Urothelium cell line (cell line): ENCODE measurements around the gene MYOD1.

Experiments used
- DNase-seq: peaks from one replicate; pipeline ENCODE4 v3.0.0; 2011; ENCODE audit warnings: low spot score, mixed read lengths
- FAIRE-seq: peaks from 2 replicates; lab custom pipeline; 2011; peaks lifted over from hg19 to GRCh38; lab: Jason Lieb, UNC

The MYOD1 gene

DNA sequence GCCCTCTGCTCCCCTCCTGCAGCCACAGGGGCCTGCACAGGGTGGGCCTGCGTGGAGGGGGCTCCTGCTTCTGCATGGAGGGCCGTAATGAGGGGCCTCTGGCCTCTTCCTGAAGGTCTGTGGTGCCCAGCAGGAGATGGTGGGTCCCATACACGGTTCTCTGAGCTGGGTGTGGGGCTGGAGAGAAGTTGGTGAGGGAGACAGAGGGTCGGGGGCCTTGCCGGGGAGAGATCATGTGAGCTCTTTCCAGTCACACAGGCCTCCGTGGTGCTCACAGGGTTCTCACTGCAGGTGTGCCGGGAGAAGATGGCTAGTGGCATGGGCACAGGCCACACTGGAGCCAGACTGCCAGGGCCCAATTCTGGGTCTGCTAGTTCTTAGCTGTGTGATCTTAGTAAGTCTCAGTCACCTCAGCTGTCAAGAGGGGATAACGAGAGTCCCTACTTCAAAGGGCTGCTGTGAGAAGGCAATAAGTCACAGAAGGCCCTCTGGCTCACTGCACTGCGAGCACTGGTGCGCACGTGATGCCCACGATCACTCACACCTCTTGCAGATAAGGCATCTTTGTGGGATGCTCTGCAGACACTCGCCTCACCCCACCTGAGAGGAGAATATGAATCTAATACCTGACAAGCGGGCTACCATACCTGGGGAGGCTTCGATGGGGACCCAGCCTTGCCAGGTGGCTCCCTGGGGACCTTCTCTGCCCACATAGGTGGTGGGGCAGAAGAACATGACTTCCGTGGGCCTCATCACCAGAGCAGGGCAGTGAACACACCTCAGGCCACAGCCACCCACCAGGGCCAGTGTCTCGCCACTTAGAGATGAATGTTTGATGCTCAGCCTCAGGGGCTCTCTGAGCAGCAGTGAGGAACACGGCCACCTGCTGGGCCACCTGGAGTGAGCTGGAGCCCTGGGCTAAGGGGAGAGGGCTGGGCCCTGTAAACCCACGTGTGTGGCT, 29.7 kb downstream of the MYOD1 start:
- no peak for DNase-seq
- FAIRE-seq, result no peak

DNA sequence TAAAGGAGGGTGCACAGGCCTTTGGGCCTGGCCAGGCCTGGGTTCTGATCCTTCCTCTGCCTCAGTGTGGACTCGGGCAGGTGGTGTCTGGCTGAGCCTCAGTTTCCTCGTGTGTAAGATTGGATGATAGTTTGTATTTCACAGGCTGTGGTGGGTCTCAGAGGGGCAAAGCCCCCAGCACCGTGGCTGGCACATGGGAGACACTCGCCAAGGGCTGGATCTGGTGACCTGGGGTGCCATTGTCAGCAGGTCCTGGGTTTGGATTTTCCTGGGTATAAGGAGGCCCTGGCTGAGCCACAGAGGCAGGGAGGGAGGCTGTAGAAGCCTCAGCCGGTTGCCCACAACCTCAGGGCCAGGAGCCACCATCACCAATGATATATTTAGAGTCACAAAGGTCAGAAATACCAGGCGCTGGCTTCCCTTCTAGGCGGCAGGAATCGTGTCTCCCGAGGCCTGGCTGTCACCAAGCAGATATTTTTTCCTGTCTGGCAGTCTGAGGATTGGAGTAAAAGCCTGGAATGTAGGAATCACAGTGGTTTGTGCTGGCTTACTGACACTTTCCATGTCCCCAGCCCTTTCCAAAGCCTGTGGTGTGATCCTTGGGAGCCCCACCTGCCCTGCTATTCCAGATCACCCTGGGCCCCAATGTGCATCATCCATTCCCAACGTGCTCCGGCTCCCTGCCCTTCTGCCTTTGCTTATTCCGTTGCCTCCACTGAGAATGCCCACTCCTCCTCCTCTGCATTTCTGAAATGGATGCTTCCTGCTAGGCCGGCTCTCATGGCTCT, 30.8 kb downstream of the MYOD1 start:
- DNase-seq, result no peak
- no peak for FAIRE-seq

DNA sequence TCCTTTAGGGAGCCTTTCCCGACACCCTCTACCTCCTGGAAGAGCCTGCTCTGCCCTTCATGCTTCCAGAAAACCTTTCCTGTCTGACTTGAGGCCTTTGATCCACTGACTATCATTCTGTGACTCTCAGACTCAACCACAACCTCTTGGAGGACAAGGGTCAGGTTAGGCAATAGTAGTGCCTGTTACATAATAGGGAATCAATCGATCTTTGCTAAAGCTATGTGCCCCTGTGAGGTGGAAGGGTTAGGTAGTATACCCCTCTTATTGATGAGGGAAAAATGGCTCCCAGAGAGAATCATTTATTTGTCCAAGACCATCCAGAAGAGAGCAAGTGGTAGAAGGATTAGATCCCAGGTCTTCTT, 31.4 kb downstream of the MYOD1 start:
- FAIRE-seq, result no peak

DNA sequence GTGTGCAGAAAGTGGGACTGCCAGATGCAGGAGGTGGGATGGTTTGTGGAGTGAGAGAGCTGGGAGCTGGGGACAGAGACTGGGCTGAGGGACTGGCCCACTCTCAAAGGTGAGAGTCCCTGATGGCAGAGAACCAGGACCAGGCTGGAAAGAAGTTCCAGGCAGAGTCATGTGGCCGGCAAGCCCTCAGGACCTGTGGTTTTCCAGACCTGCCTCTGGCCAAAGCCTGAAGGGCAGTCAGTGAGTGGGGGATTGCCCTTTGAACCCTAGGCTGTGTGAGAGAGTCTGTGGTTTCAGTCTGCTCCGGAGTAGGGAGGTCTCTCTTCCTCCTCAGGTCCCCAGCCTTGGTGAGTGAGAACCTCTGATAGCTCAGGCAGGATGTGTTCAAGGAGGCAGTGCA, 32.2 kb downstream of the MYOD1 start:
- no peak for DNase-seq
- FAIRE-seq, result no peak

More for the DNA sequence above, 31.4 kb downstream of the MYOD1 start:
- no peak for DNase-seq

DNA sequence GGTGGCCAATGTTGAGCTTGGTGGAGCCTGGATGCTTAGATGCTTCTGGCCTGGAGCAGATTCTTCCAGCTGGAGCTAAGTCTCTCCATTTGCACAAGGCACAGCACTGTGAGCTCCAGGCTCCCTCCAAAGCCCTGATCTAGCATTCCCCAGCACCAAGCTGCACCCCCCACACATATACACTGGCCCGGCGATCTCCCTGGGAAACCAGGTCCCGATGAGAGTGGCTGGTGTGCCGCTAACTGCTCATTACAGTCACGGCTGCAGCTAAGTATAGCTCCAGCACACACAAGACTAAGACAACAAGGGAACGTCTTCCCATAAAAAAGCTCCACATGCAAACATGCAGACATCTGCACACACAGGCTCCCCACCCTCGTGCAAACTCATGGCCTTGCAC, 32.8 kb downstream of the MYOD1 start:
- DNase-seq, result no peak
- no peak for FAIRE-seq

DNA sequence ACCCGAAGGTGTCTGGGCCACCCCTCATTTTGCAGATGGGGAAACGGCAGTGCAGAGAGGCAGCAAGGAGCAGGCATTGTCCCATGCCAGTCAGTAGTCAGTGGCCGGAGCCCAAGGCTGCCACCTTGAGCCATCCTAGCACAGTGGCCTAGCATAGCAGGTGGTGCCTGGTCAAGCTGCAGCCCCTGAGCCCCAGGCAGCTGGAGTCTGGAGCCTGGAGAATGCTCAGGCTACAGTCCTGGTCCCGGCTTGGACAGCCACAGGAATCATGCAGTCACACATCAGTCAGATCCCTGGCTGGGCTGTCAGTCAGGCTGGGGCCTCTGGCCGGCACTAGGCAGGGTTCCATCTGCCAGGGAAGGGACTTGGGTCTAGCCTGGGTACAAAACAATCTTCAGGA, 33.8 kb downstream of the MYOD1 start:
- no peak for DNase-seq
- FAIRE-seq, result no peak

DNA sequence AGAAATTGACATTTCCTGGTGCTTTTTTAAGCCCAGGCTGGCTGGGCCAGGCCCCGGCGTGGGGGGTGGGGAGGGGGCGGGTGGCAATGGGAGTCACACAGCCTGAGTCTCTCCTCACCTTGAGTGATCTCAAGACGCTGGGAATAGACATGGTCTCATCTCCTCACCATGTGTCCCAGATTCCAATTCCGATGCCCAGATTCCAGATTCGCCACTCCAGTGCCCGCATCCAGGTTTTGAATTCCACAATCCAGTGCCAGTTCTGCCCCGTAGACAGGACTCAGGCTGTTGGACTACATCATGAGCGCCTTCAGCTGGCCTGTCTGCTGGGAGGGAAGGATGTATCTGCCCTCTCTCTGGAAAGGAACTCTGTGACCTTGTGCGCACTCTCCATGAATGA, 34.3 kb downstream of the MYOD1 start:
- FAIRE-seq (no peak), DNase-seq (no peak)

DNA sequence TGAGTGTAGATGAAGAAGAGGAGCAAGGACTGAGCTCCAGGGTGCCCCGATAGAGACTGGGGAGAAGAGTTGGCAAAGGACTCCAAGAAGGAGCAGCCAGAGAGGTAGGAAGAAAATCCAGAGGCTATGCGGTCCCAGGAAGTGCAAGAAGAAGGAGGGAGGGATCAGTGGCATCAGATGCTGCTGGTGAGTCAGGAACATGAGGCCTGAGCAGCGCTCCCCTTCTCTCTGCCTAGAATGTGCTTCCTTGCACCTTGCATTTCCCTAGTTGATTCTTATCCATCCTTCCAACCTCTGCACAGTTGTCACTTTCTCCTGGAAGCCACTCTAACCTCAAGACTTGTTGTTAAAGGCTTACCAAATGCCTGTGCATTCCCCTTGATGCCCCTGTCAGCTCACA, 36.5 kb downstream of the MYOD1 start:
- no peak for DNase-seq
- FAIRE-seq, result no peak

DNA sequence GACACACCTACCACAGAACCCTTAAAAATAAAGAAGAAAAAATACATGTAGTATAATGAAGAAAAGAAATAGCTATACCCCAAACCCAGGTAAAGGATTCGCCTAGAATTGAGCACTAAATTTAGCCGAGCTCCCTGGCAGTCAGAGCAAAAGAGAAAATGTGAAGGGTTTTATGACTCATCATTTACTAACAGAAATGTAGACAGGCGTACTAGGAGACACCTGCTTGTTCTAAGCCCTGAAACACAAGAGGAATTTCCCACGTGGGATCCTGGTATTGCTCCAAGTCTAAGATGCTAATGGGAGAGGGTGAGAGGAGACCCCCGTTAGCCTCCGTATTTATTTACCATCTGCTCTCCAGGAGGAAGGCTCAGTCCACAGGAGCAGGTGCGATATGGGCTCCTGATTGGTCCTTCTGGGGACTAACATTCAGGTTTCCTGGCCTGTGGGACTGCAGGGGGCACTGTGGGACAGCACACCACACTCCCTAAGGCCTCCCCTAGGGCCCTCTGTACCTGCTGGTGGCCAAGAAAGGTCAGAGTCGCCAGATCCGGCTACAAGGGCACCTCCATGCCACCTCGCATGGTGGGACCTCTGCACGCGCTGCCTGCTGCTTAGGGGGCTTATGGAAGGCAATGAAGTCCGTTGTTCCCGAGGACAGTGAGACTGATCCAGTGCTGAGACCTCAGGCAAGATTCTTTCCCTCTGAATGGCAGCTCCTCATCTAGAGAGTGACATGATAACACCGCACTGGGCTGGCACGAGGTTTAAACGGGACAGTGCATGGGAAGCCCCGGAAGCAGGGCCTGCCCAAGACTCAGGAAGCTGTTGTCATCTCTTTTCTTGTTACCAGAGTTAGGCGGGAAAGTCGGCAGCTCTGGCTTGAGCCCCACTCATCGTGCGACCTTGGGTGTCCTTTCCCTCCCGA, 41.0 kb downstream of the MYOD1 start:
- DNase-seq (peak; percentile 57), FAIRE-seq (no peak)

DNA sequence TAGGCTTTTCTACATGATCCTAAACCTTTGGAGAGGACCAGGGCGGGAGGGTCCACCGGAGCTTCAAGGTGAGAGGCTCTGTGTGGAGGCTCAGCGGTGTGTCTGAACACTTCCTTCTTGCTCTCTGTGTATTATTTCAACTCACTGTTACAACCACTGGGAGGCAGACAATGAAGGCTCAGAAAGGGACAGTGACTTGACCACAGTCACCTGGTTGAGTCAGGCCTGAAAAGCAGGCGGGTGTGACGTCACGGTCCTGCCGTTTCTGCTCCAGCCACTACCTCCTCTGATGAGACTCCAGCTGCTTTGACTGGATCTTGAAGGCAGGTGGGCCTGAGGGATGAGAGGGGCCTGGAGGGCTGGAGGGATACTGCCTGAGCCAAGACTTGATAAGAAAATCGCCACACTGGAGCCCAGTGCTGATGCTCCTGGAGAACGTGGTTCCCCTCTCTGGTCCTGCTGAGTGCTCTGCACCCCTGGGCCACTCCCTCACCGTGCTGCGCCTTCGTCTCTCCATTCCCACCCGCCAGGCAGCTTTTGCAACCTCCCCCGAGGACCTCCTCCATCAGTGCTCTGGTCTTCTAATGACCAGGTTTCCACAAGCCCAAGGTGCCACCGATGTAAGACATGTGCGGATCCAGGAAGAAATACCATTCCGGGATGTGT, 43.1 kb downstream of the MYOD1 start:
- DNase-seq (no peak), FAIRE-seq (peak; percentile 44)

DNA sequence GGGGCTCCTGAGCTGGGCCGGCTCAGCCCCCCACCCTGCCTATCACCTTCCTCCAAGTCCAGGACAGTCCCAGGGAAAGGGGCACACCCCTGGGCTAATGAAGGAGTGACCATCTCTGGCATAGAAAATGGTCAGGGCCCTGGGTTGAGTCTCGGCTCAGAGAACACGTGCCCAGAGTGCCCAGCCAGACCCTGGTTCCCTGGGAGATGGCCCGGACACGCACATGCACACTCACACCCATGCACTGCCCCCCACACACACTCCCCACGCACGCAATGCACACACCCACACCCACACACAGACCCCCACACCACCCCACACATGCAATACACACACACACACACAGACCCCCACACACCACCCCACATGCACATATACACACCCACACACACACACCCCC, 43.9 kb downstream of the MYOD1 start:
- FAIRE-seq (no peak), DNase-seq (no peak)

DNA sequence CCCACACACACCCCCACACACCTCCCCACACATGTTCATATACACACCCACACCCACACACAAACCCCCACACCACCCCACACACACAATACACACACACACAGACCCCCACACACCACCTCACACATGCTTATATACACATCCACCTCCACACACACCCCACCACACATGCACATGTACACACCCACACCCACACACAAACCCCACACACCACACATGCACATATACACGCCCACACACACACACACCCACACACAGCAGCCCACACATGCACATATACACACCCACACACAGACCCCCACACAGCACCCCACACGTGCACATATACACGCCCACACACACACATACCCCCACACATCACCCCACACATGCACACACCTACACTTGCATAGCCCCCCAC, 44.3 kb downstream of the MYOD1 start:
- FAIRE-seq (no peak), DNase-seq (no peak)

DNA sequence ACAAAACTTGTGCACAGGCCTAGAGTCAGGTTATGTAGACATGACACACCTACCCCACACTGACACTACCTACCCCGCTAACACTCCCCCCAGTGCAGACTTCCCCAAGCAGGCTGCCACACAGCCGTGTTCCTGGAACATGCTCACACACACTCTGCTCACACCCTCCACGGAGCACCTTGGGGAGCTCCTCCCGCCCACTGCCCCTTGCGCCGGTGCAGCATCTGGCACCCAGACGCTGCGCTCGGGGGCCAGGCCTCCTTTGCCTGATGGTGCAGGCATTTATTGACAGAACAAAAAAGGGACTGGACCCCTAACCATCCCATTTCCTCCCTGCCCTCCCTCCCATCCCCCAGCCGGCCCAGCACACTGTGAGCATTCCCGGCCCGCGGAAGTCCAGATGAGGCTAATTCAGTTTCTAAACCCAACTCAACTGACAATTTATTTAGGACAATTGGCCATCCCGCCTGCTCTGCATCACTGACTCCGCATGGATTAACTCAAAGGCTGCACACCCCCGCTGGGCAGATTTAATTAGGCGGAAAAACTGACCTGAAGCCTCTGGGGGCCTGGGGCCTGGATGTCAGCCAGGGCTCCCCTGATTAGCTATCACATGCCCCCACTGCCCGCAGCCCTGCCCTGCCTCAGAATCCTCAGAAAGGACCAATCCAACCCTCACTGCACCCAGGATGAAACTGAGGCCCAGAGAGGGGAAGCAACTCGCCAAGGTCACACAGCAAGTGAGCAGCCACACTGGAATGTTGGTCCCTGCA, 45.3 kb downstream of the MYOD1 start:
- FAIRE-seq (peak; percentile 42), DNase-seq (no peak)

DNA sequence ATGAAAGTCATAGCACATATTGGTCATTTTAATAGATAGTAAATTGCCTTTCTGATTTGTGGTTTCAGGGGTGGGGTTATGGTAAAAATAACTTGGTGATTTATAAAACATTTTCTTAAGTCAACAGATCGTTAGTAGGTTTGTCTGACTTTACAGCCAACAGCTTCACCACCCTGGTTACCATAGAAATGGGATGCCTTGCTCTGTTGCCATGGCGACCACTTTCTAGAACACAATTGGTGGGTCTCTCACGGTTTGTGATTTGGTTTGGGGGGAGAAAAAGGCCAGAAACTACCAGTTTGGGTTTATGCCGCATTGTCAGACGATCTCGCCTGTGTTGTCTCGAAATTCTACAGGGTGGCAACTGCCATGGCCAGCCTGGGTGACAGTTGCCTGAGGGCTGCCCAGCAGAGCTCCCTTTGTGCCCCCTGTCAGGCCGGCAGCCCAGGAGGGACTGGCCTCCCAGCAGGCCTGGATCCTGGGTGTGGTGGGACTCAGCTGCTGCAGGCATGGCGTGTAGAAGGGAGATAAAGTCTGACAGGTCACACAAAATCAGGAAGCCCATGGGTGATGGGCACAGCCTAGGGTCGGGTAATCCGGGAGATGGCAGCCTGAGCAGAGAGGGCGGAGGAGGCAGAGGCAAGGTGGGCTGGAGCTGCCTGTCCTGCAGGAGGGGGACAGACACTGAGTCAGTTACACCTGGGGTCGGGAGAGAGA, 46.1 kb downstream of the MYOD1 start:
- FAIRE-seq (no peak), DNase-seq (no peak)

DNA sequence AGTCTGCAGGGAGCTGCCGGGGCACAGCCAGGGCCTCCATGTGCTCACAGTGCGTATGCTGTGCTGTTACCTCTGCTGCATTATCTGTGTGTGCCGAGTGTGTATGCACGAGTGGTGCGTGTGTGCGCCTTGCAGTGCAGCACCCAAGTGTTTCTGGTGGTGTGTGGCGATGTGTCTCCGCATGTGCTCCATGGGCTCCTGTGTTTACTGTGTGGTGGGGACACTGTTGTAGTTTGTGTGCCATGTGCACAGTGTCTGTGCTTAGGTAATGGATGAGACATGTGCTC, 46.6 kb downstream of the MYOD1 start:
- DNase-seq (no peak), FAIRE-seq (no peak)

DNA sequence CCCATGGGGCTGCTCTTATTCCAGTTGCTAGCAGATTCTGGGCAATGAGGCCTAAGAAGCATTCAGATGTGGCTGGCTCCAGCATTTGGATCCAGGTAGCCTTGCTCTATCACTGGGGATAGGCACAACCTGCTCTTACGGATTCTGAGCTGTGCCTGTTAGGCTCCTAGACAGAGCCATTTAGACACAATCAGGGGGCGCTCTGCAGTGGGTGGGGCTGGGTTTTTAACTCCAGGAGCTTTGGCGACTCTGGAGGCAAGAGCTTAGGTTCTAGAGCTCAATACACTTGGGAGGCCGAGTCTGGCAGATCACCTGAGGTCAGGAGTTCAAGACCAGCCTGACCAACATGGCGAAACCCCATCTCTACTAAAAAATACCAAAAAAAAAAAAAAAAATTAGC, 47.2 kb downstream of the MYOD1 start:
- FAIRE-seq (no peak), DNase-seq (no peak)

DNA sequence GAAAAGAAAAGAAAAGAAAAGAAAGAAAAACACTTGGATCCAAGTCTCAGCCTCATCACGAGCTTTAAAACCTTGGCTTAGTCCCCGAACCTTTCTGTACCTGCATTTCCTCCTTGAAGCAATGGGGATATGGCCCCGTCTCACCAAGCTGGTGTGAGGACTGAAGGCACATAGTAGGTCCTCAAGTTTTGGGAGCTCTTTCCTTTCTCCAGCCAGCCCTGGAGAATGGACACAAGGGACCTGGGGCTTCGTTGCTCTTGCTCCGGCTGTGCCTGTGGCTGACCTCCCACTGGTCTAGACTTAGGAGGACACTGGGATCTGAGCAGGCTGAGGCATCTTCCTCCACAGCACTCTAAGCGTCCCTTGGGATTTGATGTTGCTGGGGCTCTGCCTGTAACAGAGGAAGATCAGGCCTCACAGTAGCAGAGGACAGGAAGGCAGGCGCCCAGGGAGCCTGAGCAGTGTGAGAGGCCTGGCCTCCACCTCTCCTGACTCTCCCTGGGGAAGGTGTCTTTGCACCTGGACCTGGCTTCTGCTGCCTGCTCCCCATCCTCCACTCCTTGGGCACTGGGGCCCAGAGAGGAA, 48.0 kb downstream of the MYOD1 start:
- FAIRE-seq, result no peak

DNA sequence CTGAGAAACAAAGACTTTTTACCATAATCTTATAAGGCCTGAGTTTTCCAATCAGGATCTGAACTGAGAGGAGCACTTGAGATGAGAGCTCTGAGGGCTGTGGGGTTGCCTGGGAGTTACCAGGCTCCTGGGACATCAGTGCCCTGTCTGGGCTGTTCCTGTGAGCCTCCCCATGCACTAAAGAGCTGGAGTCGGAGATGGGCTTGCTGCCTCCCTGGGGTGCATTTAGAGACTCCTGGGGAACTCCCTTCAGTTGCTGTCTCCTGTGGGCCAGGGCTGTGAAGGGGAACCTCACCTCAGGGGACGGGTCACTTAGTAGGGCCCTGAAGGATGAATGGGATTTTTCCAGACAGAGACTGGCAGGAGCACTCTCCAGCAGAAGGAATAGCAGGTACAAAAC, 48.5 kb downstream of the MYOD1 start:
- DNase-seq (no peak), FAIRE-seq (no peak)

More for the DNA sequence above, 48.0 kb downstream of the MYOD1 start:
- no peak for DNase-seq

DNA sequence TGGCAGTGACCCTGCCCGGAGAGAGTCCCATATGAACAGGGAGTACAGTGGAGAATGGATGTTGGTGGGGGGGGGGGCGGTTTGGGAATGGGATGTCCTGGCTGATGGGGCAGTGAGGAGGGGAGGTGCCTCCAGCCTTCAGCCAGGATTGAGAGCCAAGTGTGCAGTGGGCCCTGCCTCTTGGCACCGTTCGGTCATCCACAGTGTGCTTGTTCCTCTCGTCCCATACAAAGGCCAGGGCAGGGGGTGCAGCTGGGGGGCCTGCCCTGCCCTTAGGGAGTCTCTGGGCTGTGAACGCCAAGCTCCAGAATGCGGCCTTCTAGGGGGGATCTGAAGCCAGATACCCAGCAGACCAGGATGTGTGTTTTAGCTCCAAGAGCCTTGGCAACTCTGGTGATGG, 49.2 kb downstream of the MYOD1 start:
- DNase-seq (no peak), FAIRE-seq (no peak)
